Bronchial epithelial cell (primary cell): ENCODE results near the gene SLC6A19. TPM values are rescaled to one million over a fixed set of nuclear protein-coding genes. Genes with fewer than 3 reads are reported as not detected.

Experiments
- DNase-seq: peaks from one replicate; pipeline ENCODE4 v3.0.0-alpha.2; 2010; ENCODE audit warnings: low read depth
- FAIRE-seq: peaks from 2 replicates; lab custom pipeline; 2011; peaks lifted over from hg19 to GRCh38; lab: Jason Lieb, UNC
- H3K27me3 ChIP-seq: 2 replicates; pipeline ENCODE4 v1.5.1; 2011; ENCODE audit warnings: low read length; ENCODE audit not compliant: control insufficient read depth, insufficient read depth
- H3K36me3 ChIP-seq: 2 replicates; pipeline ENCODE4 v1.5.1; 2011; ENCODE audit warnings: low read length; ENCODE audit not compliant: control insufficient read depth, insufficient read depth
- H3K4me3 ChIP-seq: 2 replicates; pipeline ENCODE4 v1.5.1; 2011; ENCODE audit warnings: mild to moderate bottlenecking, low read depth, low read length, control low read depth
- total RNA-seq: library from RNA; depleted of rRNA; stranded (reverse); fragments of >200 nt; gene quantifications from 2 replicates; pipeline ENCODE4 v1.2.1, GENCODE V29; 2014
- TF ChIP-seq, protein P1 (sequence below): IDR thresholded peaks from 2 replicates; pipeline ENCODE4 v1.5.1; 2011; ENCODE audit warnings: mild to moderate bottlenecking, moderate library complexity, low read length, control low read depth, inconsistent platforms; ENCODE audit not compliant: insufficient read depth, severe bottlenecking

The SLC6A19 gene
- total RNA-seq, 1 donor from 2014 or later: not detected

DNA sequence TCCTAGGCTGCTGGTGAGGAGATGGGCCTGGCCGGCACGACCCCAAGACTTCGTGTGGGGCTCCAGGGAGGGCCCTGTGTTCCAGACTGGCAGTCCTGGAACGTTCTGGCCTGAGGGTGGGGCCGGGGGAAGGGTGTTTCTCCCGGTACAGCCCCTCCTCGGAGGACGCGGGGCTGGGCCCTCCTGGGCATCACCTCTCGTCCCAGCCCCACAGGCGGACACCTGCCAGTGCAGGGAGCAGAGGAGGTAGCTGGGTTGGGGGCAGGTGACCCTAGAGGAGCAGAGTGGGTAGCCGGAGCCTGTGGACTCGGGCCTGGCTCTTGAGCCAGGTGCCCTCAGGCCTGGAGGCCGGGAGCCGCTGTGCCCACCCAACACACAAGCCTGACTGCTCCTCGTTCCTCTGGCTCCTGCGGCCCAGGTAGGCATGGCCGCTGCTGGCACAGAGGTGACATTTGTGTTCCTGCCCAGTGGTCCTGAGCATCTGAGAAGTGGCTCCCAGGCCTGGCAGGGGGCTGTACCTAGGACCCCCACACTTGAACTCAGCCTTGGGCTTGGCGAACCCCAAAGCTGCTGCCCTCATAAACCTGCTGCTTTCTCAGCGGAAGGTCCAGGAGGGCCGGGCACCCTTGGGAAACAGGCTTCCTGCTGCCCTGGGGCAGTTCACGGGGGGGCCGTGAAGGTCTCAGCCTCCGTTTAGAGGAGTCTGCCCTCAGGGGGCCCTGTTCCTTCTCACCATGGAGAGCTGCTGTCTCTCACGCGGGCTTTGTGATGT, 817 bp downstream of the SLC6A19 start:
- no peaks in the 10 kb centered on the region for H3K27me3 ChIP-seq
- DNase-seq (no peak), FAIRE-seq (no peak)
- H3K36me3 ChIP-seq: no peaks in the 10 kb centered on the region
- no peak overlapping the region for H3K4me3 ChIP-seq
- TF ChIP-seq, protein P1, sequence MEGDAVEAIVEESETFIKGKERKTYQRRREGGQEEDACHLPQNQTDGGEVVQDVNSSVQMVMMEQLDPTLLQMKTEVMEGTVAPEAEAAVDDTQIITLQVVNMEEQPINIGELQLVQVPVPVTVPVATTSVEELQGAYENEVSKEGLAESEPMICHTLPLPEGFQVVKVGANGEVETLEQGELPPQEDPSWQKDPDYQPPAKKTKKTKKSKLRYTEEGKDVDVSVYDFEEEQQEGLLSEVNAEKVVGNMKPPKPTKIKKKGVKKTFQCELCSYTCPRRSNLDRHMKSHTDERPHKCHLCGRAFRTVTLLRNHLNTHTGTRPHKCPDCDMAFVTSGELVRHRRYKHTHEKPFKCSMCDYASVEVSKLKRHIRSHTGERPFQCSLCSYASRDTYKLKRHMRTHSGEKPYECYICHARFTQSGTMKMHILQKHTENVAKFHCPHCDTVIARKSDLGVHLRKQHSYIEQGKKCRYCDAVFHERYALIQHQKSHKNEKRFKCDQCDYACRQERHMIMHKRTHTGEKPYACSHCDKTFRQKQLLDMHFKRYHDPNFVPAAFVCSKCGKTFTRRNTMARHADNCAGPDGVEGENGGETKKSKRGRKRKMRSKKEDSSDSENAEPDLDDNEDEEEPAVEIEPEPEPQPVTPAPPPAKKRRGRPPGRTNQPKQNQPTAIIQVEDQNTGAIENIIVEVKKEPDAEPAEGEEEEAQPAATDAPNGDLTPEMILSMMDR: no peak

DNA sequence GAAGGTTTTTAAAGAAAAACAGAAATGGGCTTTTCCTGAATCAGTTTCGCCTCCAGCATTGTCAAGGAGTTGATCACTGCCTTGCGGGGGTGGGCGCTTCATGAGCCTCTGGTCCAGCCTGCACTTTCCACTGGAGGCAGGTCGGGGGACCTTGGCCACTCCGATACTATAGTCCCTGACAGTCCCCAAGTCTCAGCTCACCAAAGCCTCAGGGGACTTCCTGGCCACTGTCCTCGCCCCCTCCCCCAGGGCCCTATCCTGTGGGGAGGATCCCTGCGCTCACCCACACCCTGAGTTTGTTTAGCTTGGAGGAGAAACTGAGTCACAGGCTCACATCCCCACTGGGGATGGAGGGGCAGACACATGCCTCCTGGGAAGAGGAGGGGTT, 1.4 kb downstream of the SLC6A19 start:
- TF ChIP-seq, protein P1: no peak
- no peak for DNase-seq
- Histone ChIP-seq H3K27me3 (no peaks in the 10 kb centered on the region), H3K4me3 (no peak overlapping the region), H3K36me3 (no peaks in the 10 kb centered on the region)
- FAIRE-seq: no peak

DNA sequence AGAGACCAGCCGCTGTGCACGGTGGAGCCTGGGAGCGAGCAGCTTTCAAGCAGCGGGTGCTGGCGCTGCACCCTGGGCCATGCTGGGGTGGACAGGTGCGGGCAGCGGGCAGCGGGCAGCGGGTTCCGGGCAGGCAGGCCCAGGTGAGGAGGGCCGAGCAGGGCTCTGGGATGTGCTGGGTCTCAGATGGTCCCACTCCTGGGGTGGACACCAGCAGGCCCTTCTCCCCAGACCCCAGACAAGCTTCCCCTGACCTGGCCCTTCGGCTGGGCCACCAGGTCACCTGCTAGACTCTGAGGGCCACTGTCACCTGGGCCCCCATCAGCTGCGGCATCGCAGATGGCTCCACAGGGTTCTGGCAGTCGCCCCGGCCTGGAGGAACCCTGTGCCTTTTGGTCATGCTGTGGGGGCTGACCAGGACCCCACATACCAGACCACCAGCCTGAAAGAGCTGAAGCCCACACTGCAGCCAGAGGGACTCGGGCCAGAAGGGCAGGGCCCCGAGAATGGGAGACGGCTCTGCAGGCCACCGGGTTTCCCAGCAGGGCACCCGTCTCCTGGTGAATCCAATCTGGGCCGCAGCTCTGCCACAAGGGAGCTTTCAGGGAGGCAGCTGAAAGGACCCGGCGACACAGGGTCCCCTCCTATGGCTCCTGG, 2.0 kb downstream of the SLC6A19 start:
- FAIRE-seq (no peak), DNase-seq (no peak)
- TF ChIP-seq, protein P1: no peak
- Histone ChIP-seq H3K27me3 (no peaks in the 10 kb centered on the region), H3K4me3 (no peak overlapping the region), H3K36me3 (no peaks in the 10 kb centered on the region)

DNA sequence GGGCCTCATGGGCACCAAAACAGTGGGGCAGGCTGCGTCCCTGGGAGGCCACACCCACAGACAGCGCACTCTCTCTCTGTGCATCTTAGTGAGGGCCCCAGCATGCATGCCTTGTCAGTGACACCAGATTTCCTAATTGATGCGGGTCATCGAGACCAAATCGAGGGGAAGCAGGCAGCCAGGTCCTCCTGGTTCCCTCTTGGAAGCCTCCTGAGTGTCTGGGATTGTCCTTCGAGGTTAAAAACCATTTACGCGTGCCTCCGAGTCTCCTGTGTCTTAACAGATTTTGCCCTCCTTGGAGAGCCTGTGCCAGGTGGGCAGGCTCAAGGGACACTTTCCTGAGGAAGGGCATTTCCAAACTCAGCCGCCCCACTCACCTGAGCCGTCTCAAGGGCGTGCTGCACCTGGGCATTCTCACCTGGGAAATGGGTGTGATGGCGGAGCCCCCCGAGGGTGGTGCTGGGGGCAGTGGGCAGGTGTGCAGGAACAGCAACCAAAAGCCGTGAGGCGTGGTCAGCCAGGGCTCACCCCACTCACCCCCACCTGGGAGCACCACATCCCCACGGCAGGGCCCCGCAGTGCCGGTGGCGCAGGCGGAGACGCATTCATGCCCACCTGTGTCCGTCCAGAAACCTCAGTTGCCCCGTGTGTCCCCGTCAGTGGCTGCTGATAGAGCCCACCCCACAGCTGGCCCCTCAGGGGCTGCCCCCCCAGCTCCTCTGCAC, 2.7 kb downstream of the SLC6A19 start:
- FAIRE-seq (no peak), DNase-seq (no peak)
- TF ChIP-seq, protein P1: no peak
- H3K36me3 ChIP-seq: no peaks in the 10 kb centered on the region
- no peak overlapping the region for H3K4me3 ChIP-seq
- no peaks in the 10 kb centered on the region for H3K27me3 ChIP-seq

DNA sequence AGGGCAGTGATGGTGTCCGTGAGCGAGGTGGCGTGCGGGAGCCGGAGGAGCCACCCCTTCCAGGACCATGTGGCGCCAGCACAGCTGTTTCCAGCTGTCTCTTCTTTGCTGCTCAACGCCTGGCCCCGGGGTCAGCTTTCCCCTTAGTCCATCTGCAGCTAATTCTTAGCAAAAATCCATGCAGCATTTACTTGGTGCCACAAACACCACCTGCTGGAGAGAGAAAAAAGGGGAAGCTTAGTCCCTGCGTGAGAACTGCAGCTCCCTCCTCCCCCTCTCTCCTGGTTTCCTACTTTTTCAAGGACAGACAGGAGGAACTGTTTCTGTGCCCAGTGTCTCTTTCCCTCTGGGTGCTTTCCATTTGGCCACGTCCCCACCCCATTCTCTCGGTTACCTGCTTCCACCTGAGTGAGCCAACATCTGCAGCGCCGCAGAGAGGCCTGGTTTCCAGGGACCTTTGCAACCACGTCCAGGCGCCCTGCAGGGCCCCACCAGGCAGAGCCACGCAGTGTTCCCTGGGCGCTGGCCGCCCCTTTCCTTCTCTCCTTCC, 3.4 kb downstream of the SLC6A19 start:
- H3K36me3 ChIP-seq: no peaks in the 10 kb centered on the region
- H3K27me3 ChIP-seq: no peaks in the 10 kb centered on the region
- TF ChIP-seq, protein P1: peak; percentile 12
- no peak overlapping the region for H3K4me3 ChIP-seq
- FAIRE-seq (no peak), DNase-seq (peak; percentile 14)
